ENCODE measurements around the gene TAOK3.

GRCh38 chr12:118337194-118337838 lies 35.4 kb downstream of the TAOK3 start:
- TF ChIP-seq, protein P1, sequence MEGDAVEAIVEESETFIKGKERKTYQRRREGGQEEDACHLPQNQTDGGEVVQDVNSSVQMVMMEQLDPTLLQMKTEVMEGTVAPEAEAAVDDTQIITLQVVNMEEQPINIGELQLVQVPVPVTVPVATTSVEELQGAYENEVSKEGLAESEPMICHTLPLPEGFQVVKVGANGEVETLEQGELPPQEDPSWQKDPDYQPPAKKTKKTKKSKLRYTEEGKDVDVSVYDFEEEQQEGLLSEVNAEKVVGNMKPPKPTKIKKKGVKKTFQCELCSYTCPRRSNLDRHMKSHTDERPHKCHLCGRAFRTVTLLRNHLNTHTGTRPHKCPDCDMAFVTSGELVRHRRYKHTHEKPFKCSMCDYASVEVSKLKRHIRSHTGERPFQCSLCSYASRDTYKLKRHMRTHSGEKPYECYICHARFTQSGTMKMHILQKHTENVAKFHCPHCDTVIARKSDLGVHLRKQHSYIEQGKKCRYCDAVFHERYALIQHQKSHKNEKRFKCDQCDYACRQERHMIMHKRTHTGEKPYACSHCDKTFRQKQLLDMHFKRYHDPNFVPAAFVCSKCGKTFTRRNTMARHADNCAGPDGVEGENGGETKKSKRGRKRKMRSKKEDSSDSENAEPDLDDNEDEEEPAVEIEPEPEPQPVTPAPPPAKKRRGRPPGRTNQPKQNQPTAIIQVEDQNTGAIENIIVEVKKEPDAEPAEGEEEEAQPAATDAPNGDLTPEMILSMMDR (IDR thresholded peaks at IDR 0.05; ENCODE audit: low read length), result no peak
- TF ChIP-seq EZH2 (optimal IDR thresholded peaks at IDR 0.05; ENCODE audit: low read depth, low read length) (no peak), EZH2phosphoT487 (IDR thresholded peaks at IDR 0.05; ENCODE audit: low read length) (no peak)
